GM19395 (cell line): ENCODE results near the gene OR11H7.
"Not testable (repeated sequence)": the region's sequence is repeated elsewhere in the genome, so short reads cannot be mapped to it uniquely, and the experiment has no call there.

Source experiments
- ATAC-seq: cut with Tn5 transposase; IDR thresholded peaks from one replicate; pipeline ENCODE4 v1.9.1; 2021; ENCODE audit warnings: mild to moderate bottlenecking, moderate library complexity; ENCODE audit not compliant: unreplicated experiment

Gene OR11H7

GRCh38 chr14:20228681-20229080 lies at the start of gene OR11H7:
Gene OR11H7, plus strand, starts transcription at chr14:20228981.
- no peak for ATAC-seq

DNA sequence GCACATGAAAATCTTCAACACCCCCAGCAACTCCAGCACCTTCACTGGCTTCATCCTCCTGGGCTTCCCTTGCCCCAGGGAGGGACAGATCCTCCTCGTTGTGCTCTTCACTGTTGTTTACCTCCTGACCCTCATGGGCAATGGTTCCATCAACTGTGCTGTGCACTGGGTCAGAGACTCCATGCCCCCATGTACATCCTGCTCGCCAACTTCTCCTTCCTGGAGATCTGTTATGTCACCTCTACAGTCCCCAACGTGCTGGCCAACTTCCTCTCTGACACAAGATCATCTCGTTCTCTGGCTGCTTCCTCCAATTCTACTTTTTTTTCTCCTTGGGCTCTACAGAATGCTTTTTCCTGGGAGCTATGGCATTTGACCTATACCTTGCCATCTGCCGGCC lies 49.6 kb upstream of the OR11H7 start:
- ATAC-seq = no peak

DNA sequence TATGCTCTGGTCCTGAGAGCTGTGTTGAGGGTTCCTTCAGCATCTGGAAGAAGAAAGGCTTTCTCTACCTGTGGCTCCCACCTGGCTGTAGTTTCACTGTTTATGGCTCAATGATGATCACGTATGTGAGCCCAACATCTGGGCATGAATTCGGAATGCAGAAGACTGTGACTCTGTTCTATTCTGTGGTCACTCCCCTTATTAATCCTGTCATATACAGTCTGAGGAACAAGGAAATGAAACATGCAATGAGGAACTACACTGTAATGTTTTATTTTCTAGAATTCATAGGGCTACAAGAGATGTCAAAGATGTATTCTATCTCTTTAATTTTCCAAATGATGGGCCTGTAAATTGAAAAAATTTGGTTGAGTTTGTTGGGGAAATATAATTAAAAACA lies 48.9 kb upstream of the OR11H7 start:
- ATAC-seq = no peak

GRCh38 chr14:20180486-20180885 lies 48.3 kb upstream of the OR11H7 start:
- ATAC-seq = no peak

DNA sequence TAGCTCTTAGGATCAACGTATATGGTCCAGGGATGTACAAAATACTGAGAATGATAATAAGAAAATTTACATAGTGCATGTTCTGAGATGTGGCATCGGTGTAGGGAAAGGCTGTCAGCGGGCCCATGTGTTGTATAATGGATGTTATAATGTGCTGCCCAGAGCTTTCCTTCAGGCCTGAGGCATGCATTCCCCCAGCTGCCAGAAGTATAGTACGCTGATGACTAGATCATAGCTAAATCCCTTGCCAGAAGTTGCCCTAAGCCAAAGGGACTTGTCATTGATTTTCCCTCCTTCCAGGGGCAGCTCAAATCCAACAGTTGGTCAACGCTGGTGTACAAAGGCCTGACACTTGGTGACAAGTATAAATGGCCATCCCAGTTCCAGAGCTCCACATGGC lies 44.6 kb upstream of the OR11H7 start:
- no peak for ATAC-seq

DNA sequence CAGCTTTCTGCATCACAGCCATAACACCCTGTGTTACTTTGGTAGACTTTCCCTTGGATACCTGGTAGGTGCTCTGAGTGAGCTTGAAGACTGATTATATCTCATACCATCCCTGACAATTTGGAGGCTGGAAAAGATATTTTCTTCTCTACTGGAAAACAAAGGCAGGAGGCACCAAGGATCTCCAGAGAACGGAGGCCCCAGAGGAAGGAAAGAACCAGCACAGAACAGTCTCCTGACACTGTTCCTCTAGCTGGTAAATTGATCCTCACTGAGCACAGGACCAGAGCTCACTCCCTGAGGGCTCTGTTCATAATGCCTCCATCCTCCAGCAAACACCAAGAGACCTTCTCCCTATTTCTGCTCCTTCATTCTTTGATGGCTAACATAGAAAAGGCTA lies 38.2 kb upstream of the OR11H7 start, which contains the start of gene OR11G2:
TSS of gene OR11G2 (plus strand) at position 301 of the 400 bp plus-strand sequence. CDS start 6,542 bp downstream, outside the sequence.
- ATAC-seq = no peak

GRCh38 chr14:20191396-20191795 lies 37.4 kb upstream of the OR11H7 start:
- no peak for ATAC-seq

DNA sequence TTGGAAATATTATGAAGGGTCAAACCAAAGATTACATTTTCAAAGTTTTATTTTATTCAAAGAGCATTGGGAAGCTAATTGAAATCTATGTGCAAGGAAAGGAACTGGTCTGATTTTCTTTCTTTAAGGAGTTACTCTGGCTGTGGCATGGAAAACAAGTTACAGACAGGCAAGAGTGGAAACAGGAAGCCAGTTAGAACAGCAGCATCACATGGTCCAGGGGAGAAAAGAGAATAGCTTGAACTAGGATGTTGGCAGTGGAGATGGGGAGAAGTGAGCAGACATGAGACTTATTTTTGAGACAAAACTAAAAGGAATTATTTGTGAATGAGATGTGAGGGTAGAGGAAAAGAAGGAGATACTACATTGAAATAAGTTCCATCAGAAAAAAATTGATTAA lies 34.7 kb upstream of the OR11H7 start:
- no peak for ATAC-seq

- not testable (repeated sequence) for ATAC-seq
Observed at GRCh38 chr14:20195170-20195569, 33.6 kb upstream of the OR11H7 start.

GRCh38 chr14:20195911-20196310 lies 32.9 kb upstream of the OR11H7 start:
- no peak for ATAC-seq

DNA sequence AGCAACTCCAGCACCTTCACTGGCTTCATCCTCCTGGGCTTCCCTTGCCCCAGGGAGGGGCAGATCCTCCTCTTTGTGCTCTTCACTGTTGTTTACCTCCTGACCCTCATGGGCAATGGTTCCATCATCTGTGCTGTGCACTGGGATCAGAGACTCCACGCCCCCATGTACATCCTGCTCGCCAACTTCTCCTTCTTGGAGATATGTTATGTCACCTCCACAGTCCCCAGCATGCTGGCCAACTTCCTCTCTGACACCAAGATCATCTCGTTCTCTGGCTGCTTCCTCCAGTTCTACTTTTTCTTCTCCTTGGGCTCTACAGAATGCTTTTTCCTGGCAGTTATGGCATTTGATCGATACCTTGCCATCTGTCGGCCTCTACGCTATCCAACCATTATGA lies 31.3 kb upstream of the OR11H7 start:
- no peak for ATAC-seq

DNA sequence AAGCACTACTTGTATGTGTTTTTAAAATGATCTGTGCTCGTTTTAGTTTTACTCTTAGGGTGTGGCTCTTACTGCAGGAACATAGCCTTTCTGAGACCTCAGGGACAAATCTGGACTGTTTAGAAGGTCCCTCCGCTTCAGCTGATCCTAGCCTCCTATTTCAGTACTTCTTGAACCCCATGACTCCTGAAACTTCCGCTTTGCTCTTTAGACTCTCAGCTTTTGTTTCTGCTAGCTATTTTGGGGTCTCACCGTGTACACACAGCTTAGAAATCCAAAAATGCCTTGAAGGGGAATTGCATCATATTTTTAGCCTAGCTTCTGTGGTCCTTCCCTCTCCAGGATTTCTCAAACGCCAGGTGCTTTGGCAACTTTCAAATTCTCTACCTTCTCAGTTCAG lies 29.8 kb upstream of the OR11H7 start:
- ATAC-seq = no peak

- no peak for ATAC-seq
Observed at GRCh38 chr14:20204721-20205120, 24.1 kb upstream of the OR11H7 start.

GRCh38 chr14:20209595-20209994 lies 19.2 kb upstream of the OR11H7 start:
- no peak for ATAC-seq

DNA sequence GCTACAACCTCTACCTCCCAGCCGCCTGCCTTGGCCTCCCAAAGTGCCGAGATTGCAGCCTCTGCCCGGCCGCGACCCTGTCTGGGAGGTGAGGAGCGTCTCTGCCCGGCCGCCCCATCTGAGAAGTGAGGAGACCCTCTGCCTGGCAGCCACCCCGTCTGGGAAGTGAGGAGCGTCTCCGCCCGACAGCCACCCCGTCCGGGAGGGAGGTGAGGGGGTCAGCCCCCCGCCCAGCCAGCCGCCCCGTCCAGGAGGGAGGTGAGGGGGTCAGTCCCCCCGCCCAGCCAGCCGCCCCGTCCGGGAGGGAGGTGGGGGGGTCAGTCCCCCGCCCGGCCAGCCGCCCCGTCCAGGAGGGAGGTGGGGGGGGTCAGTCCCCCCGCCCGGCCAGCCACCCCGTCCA lies 16.4 kb upstream of the OR11H7 start:
- not testable (repeated sequence) for ATAC-seq

DNA sequence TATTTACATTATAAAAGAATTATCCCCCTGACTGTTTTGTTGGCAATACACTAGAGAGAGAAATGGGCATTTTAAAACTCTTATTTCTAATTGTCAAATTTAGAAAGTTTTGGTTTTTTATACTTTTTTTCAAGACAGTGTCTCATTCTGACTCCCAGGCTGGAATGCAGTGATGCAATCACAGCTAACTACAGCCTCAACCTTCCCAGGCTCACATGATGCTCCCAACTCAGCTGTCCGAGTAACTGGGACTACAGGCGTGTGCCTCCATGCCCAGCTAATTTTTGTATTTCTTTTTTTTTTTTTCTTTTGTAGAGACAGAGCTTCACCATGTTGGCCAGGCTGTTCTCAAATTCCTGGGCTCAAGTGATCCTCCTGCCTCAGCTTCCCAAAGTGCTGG lies 13.6 kb upstream of the OR11H7 start:
- no peak for ATAC-seq

DNA sequence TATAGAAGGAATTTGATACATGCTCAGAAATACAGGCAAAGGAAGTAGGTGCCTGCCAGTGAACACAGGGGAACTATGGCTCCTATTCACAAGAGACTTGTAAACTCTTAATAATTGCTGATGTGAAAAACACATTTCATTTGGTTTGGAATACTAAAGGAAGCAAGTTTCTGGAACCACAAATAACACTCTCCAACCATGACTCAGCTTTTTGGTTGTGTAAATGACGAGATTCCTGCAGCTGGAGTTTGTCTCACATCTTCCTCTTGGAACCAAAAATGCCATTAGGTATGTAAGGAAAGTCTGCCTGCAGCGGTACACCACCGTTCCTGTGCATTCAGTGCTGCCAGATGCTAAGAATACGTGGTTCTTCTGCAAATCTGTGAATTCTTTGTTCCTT lies 9.7 kb upstream of the OR11H7 start:
- ATAC-seq = no peak

GRCh38 chr14:20223410-20223809 lies 5.4 kb upstream of the OR11H7 start, which contains the start of gene OR11H6:
Gene OR11H6, plus strand, starts transcription at chr14:20223710. Its CDS starts 0 bp downstream, at chr14:20223710.
- no peak for ATAC-seq

- ATAC-seq = not testable (repeated sequence)
Observed at GRCh38 chr14:20235415-20235814, 6.6 kb downstream of the OR11H7 start.

- no peak for ATAC-seq
Observed at GRCh38 chr14:20247646-20248246, 19.0 kb downstream of the OR11H7 start.

DNA sequence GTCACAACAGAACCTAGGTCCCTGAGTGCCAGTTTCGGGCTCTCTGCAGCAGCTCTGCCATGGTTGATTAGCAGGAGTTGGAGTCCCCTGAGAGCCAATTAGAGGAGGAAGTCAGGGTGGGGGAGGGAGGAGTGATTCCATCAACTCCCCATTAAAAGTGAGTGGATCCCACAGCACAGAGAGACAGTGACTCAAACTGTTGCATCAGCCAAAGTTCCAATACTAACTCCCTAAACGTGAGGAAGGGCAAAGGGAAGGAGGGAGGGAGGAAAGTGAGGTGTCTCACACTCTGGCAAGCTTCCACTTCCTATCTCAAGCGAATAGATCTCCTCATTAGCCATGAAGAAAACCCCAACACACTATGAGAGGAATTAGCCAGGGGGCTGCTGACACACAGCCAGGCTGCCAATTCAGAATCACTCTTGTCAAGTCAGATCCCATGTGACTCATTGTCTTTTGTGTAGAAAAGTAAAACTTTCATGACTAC lies 33.9 kb downstream of the OR11H7 start:
- no peak for ATAC-seq

DNA sequence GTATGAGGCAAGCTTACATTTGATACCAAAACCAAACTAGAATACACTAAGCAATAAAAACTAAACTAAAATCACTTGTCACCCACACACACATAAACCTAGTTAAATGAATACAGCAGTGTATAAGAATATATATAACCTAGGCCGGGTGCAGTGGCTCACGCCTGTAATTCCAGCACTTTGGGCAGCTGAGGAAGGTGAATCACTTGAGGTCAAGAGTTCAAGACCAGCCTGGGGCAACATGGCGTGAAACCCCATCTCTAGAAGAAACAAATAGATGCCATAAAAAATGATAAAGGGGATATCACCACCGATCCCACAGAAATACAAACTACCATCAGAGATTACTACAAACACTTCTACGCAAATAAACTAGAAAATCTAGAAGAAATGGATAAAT lies 35.6 kb downstream of the OR11H7 start:
- not testable (repeated sequence) for ATAC-seq

DNA sequence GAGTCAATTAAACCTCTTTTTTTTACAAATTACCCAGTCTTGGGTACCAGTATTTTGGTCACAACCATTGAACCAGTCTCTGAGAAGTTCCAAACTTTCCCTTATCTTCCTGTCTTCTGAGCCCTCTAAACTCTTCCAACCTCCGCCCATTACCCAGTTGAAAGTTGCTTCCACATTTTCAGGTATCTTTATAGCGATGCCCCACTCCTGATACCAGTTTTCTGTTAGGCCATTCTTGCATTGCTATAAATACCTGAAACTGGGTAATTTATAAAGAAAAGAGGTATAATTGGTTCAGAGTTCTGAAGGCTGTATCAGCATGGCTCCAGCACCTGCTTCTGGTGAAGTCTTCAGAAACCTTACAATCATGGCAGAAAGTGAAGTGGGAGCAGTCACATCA lies 45.3 kb downstream of the OR11H7 start:
- ATAC-seq = no peak
